H9 (cell line): ENCODE data around the gene USH2A. TPM values are rescaled to one million over a fixed set of nuclear protein-coding genes. Genes with fewer than 3 reads are reported as not detected.

Experiments
- DNase-seq: peaks from one replicate; pipeline ENCODE4 v3.0.0-alpha.2; 2017
- H2AFZ ChIP-seq: one replicate; pipeline ENCODE4 v1.6.1; 2013; ENCODE audit warnings: mild to moderate bottlenecking, low read length, control low read depth, moderate library complexity
- H2AK5ac ChIP-seq: 2 replicates; pipeline ENCODE4 v1.6.1; 2013; ENCODE audit warnings: low read length, control low read depth, mixed read lengths; ENCODE audit not compliant: insufficient read length
- H2BK120ac ChIP-seq: one replicate; pipeline ENCODE4 v1.6.1; 2013; ENCODE audit warnings: low read depth, mild to moderate bottlenecking, low read length, control low read depth, inconsistent platforms; ENCODE audit not compliant: poor library complexity, severe bottlenecking
- H2BK12ac ChIP-seq: 2 replicates; pipeline ENCODE4 v1.6.1; 2013; ENCODE audit warnings: low read length, control low read depth, mixed read lengths, low read depth; ENCODE audit not compliant: insufficient read length
- H2BK15ac ChIP-seq: 2 replicates; pipeline ENCODE4 v1.6.1; 2013; ENCODE audit warnings: low read depth, low read length, control low read depth
- H2BK20ac ChIP-seq: one replicate; pipeline ENCODE4 v1.6.1; 2013; ENCODE audit warnings: low read depth, mild to moderate bottlenecking, low read length, control low read depth, inconsistent platforms; ENCODE audit not compliant: poor library complexity, severe bottlenecking
- H2BK5ac ChIP-seq: 2 replicates; pipeline ENCODE4 v1.6.1; 2013; ENCODE audit warnings: low read length, control low read depth, mixed read lengths; ENCODE audit not compliant: insufficient read length
- H3K14ac ChIP-seq: 2 replicates; pipeline ENCODE4 v1.6.1; 2013; ENCODE audit warnings: low read length, control low read depth; ENCODE audit not compliant: insufficient read depth
- H3K18ac ChIP-seq: 2 replicates; pipeline ENCODE4 v1.6.1; 2013; ENCODE audit warnings: low read depth, mild to moderate bottlenecking, mixed read lengths, low read length, control low read depth; ENCODE audit not compliant: insufficient read length
- H3K23ac ChIP-seq: 2 replicates; pipeline ENCODE4 v1.6.1; 2013; ENCODE audit warnings: low read length, control low read depth, mixed read lengths, low read depth; ENCODE audit not compliant: insufficient read length
- H3K23me2 ChIP-seq: 2 replicates; pipeline ENCODE4 v1.6.1; 2013; ENCODE audit warnings: low read depth, mild to moderate bottlenecking, mixed read lengths, low read length, control low read depth; ENCODE audit not compliant: insufficient read length, poor library complexity, severe bottlenecking
- H3K27ac ChIP-seq: 2 replicates; pipeline ENCODE4 v1.5.1; 2013; ENCODE audit warnings: low read length, control low read depth, mixed read lengths, low read depth; ENCODE audit not compliant: insufficient read length
- H3K27me3 ChIP-seq: 2 replicates; pipeline ENCODE4 v1.6.1; 2013; ENCODE audit warnings: low read length, control low read depth, inconsistent platforms; ENCODE audit not compliant: insufficient read depth
- H3K4ac ChIP-seq: 2 replicates; pipeline ENCODE4 v1.6.1; 2013; ENCODE audit warnings: low read depth, mild to moderate bottlenecking, control low read depth, inconsistent platforms, low read length, moderate library complexity
- H3K4me1 ChIP-seq: 2 replicates; pipeline ENCODE4 v1.6.1; 2013; ENCODE audit warnings: low read length, control low read depth, inconsistent platforms; ENCODE audit not compliant: insufficient read depth
- H3K4me2 ChIP-seq: 2 replicates; pipeline ENCODE4 v1.6.1; 2013; ENCODE audit warnings: low read length, control low read depth, mixed read lengths; ENCODE audit not compliant: insufficient read length, insufficient read depth
- H3K56ac ChIP-seq: 2 replicates; pipeline ENCODE4 v1.6.1; 2013; ENCODE audit warnings: low read depth, mild to moderate bottlenecking, mixed read lengths, low read length, control low read depth; ENCODE audit not compliant: insufficient read length
- H3K79me1 ChIP-seq: 2 replicates; pipeline ENCODE4 v1.6.1; 2013; ENCODE audit warnings: low read depth, mild to moderate bottlenecking, moderate library complexity, low read length, control low read depth, inconsistent platforms; ENCODE audit not compliant: insufficient read depth, poor library complexity, severe bottlenecking
- H3K79me2 ChIP-seq: 2 replicates; pipeline ENCODE4 v1.6.1; 2013; ENCODE audit warnings: low read length, control low read depth, inconsistent platforms; ENCODE audit not compliant: insufficient read depth
- H3K9ac ChIP-seq: 2 replicates; pipeline ENCODE4 v1.6.1; 2013; ENCODE audit warnings: low read length, control low read depth, mixed read lengths; ENCODE audit not compliant: insufficient read length; ENCODE audit errors: extremely low read depth
- H3K9me3 ChIP-seq: one replicate; pipeline ENCODE4 v1.6.1; 2013; ENCODE audit warnings: low read depth, low read length, inconsistent platforms; ENCODE audit not compliant: control insufficient read depth
- H3T11ph ChIP-seq: one replicate; pipeline ENCODE4 v1.6.1; 2013; ENCODE audit warnings: mild to moderate bottlenecking, low read length, control low read depth, inconsistent platforms
- H4K20me1 ChIP-seq: one replicate; pipeline ENCODE4 v1.6.1; 2013; ENCODE audit not compliant: control insufficient read depth, insufficient read length, insufficient read depth
- H4K5ac ChIP-seq: 2 replicates; pipeline ENCODE4 v1.6.1; 2013; ENCODE audit warnings: low read depth, mild to moderate bottlenecking, mixed read lengths, low read length, control low read depth; ENCODE audit not compliant: insufficient read length
- H4K8ac ChIP-seq: replicated peaks from 2 replicates; pipeline ENCODE4 v1.6.1; 2013; ENCODE audit warnings: low read length, control low read depth, mixed read lengths, low read depth; ENCODE audit not compliant: insufficient read length
- H4K91ac ChIP-seq: 2 replicates; pipeline ENCODE4 v1.6.1; 2013; ENCODE audit warnings: low read depth, mild to moderate bottlenecking, moderate library complexity, mixed read lengths, low read length, control low read depth; ENCODE audit not compliant: insufficient read length
- H3K27ac Mint-ChIP-seq, 3 experiments: 2 replicates in 2 of 3; 3 replicates in 1 of 3; pipeline ENCODE4 v1.8.0; 2020 to 2021; ENCODE audit warnings: mixed read lengths in 3 of 3, mild to moderate bottlenecking in 1 of 3, moderate library complexity in 1 of 3
- H3K27me3 Mint-ChIP-seq: 2 replicates; pipeline ENCODE4 v1.8.0; 2021; ENCODE audit warnings: low read depth, mild to moderate bottlenecking, moderate library complexity, mixed read lengths
- H3K36me3 Mint-ChIP-seq, 3 experiments: 2 replicates in 2 of 3; 3 replicates in 1 of 3; pipeline ENCODE4 v1.8.0; 2020 to 2021; ENCODE audit warnings: low read depth in 3 of 3, mixed read lengths in 3 of 3; ENCODE audit not compliant: insufficient read depth in 1 of 3
- H3K4me1 Mint-ChIP-seq, 2 experiments: 2 replicates each; pipeline ENCODE4 v1.8.0; 2020; ENCODE audit warnings: mixed read lengths in 2 of 2
- H3K4me3 Mint-ChIP-seq, 2 experiments: 2 replicates in 1 of 2; 3 replicates in 1 of 2; pipeline ENCODE4 v1.8.0; 2020 to 2021; ENCODE audit warnings: mild to moderate bottlenecking in 2 of 2, mixed read lengths in 2 of 2, moderate library complexity in 1 of 2
- H3K9me3 Mint-ChIP-seq, 2 experiments: 2 replicates in 1 of 2; 3 replicates in 1 of 2; pipeline ENCODE4 v1.8.0; 2020; ENCODE audit warnings: mild to moderate bottlenecking in 2 of 2, mixed read lengths in 2 of 2, moderate library complexity in 1 of 2
- WGBS: extraction: QIAGEN DNeasy Blood & Tissue Kit; methylation state at CpG from one replicate; pipeline ENCODE4 v1.1.7; 2013; ENCODE audit warnings: missing lambda C conversion rate, low lambda C conversion rate, mixed read lengths; ENCODE audit not compliant: insufficient read length; ENCODE audit errors: extremely low coverage; 5-methylcytosine and 5-hydroxymethylcytosine counted together
- total RNA-seq: library from RNA; stranded (reverse); gene quantifications from 2 replicates; pipeline ENCODE4 v1.2.1, GENCODE V29; 2021
- TF ChIP-seq, protein P1 (sequence below): fragments of 200-600 bp; sonication (generic); conservative IDR thresholded peaks from 3 replicates; pipeline ENCODE4 v1.8.0; 2021; ENCODE audit warnings: antibody characterized with exemption, mild to moderate bottlenecking

The USH2A gene
- total RNA-seq, 1 experiment from 2014 or later, result 0.11 TPM

DNA sequence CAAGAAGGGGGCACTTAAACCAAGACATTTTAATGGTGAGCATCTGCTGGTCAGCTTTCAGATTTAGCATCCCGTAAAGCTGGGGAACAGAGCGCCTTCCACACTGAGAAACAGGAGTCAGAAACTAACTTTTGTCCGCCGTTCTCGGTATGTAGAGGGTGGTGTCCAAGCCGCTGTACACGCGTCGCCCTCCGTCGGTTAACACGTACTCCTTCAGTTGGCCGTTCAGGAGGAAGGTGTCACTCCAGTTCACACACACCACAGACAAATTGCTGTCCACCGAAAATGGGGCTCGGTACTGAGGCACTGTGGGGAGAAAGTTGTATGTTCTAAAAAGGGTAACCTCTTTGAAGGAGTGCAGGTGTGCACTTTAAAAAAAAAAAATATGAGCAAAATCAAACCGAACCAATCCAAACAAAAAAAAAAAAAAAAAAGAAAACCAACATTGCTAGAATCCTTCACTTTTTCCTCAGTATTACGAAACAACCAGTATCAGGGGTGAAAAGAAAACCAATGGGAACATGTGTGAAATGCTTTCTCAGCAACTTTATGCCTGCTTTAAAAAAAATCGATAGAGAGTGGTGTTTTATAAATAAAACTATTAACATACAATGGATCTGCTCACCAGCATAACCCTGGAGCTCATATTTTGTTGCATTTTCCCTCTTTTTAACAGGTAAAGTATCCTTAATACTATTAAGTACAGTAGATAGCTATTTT is 782.7 kb downstream of the USH2A start:
- H2BK12ac ChIP-seq, result no peak overlapping the region
- TF ChIP-seq, protein P1, sequence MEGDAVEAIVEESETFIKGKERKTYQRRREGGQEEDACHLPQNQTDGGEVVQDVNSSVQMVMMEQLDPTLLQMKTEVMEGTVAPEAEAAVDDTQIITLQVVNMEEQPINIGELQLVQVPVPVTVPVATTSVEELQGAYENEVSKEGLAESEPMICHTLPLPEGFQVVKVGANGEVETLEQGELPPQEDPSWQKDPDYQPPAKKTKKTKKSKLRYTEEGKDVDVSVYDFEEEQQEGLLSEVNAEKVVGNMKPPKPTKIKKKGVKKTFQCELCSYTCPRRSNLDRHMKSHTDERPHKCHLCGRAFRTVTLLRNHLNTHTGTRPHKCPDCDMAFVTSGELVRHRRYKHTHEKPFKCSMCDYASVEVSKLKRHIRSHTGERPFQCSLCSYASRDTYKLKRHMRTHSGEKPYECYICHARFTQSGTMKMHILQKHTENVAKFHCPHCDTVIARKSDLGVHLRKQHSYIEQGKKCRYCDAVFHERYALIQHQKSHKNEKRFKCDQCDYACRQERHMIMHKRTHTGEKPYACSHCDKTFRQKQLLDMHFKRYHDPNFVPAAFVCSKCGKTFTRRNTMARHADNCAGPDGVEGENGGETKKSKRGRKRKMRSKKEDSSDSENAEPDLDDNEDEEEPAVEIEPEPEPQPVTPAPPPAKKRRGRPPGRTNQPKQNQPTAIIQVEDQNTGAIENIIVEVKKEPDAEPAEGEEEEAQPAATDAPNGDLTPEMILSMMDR, result no peak
- Mint-ChIP-seq H3K9me3 (no peaks in the 10 kb centered on the region; a peak in 1 of 5 replicates), H3K4me1 (peaks cover 11 to 18% of the 10 kb centered on the region in 2 experiments), H3K27me3 (no peaks in the 10 kb centered on the region), H3K27ac (no peak overlapping the region), H3K4me3 (no peak overlapping the region), H3K36me3 (no peaks in the 10 kb centered on the region)
- H3K9ac ChIP-seq, result no peak overlapping the region
- no peak overlapping the region for H3K4me2 ChIP-seq
- no peaks in the 10 kb centered on the region for H4K20me1 ChIP-seq
- no peaks in the 10 kb centered on the region for H3K79me1 ChIP-seq
- H2AK5ac ChIP-seq, result no peak overlapping the region
- H3K23ac ChIP-seq, result no peak overlapping the region
- H2BK15ac ChIP-seq, result no peak overlapping the region
- H4K8ac ChIP-seq, result no peak overlapping the region
- no peak overlapping the region for H3K27ac ChIP-seq
- no peaks in the 10 kb centered on the region for H3K23me2 ChIP-seq
- no peak overlapping the region for H3K4ac ChIP-seq
- WGBS, result no CpG with 5 or more reads among the region's 18 CpGs
- no peaks in the 10 kb centered on the region for H3K27me3 ChIP-seq
- H2BK5ac ChIP-seq, result no peak overlapping the region
- no peak overlapping the region for H2AFZ ChIP-seq
- DNase-seq, result no peak
- no peaks in the 10 kb centered on the region for H3K9me3 ChIP-seq
- H2BK120ac ChIP-seq, result no peak overlapping the region
- no peak overlapping the region for H3K56ac ChIP-seq
- no peak overlapping the region for H3K18ac ChIP-seq
- H4K5ac ChIP-seq, result no peak overlapping the region
- H3K79me2 ChIP-seq, result no peaks in the 10 kb centered on the region
- H4K91ac ChIP-seq, result no peak overlapping the region
- H3K4me1 ChIP-seq, result no peaks in the 10 kb centered on the region; the same call in 1 of the 2 replicates
- H3K14ac ChIP-seq, result no peak overlapping the region; the same call in 1 of the 2 replicates
- no peak overlapping the region for H2BK20ac ChIP-seq
- no peak overlapping the region for H3T11ph ChIP-seq
